HG03045 (cell line): ENCODE data around the gene PRLH.
"Not testable (repeated sequence)": the region's sequence is repeated elsewhere in the genome, so short reads cannot be mapped to it uniquely, and the experiment has no call there.

ENCODE experiments used
- ATAC-seq: cut with Tn5 transposase; IDR thresholded peaks from one replicate; pipeline ENCODE4 v1.9.1; 2021; ENCODE audit warnings: mild to moderate bottlenecking, moderate library complexity; ENCODE audit not compliant: unreplicated experiment

PRLH gene

GRCh38 chr2:237598468-237599208, 32.3 kb downstream of the PRLH start:
- no peak for ATAC-seq

- ATAC-seq = no peak
Observed at GRCh38 chr2:237599465-237600110, 33.2 kb downstream of the PRLH start.

- no peak for ATAC-seq
Observed at GRCh38 chr2:237600205-237600846, 34.0 kb downstream of the PRLH start.

- ATAC-seq = no peak
Observed at GRCh38 chr2:237601453-237602116, 35.2 kb downstream of the PRLH start.

- no peak for ATAC-seq
Observed at GRCh38 chr2:237602409-237602808, 36.0 kb downstream of the PRLH start.

- ATAC-seq = no peak
Observed at GRCh38 chr2:237603049-237603717, 36.8 kb downstream of the PRLH start.

GRCh38 chr2:237603718-237604362, 37.5 kb downstream of the PRLH start:
- no peak for ATAC-seq

GRCh38 chr2:237604391-237604790, 38.0 kb downstream of the PRLH start:
- no peak for ATAC-seq

- ATAC-seq = no peak
Observed at GRCh38 chr2:237604960-237605359, 38.6 kb downstream of the PRLH start.

GRCh38 chr2:237606522-237606921, 40.1 kb downstream of the PRLH start:
- not testable (repeated sequence) for ATAC-seq

- no peak for ATAC-seq
Observed at GRCh38 chr2:237612527-237613357, 46.4 kb downstream of the PRLH start.

- no peak for ATAC-seq
Observed at GRCh38 chr2:237613679-237614078, 47.3 kb downstream of the PRLH start.

GRCh38 chr2:237614151-237614720, 47.9 kb downstream of the PRLH start:
- ATAC-seq = no peak

GRCh38 chr2:237615631-237616249, 49.4 kb downstream of the PRLH start:
- no peak for ATAC-seq

- ATAC-seq = no peak
Observed at GRCh38 chr2:237616373-237616733, 50.0 kb downstream of the PRLH start.
